Muscle of arm (tissue), 12 donors: ENCODE measurements around the gene LIMS2. TPM values are rescaled to one million over a fixed set of nuclear protein-coding genes. Genes with fewer than 3 reads are reported as not detected.

Experiments used
- DNase-seq: peaks from one replicate; pipeline ENCODE4 v3.0.0-alpha.2; 2013
- polyA plus RNA-seq, 12 donors: library from polyadenylated mRNA; unstranded; fragments of 120-200 nt; gene quantifications; one replicate each; pipeline ENCODE4 v1.2.1, GENCODE V29; 2013; ENCODE audit not compliant: insufficient read length in 12 of 12

The LIMS2 gene
- polyA plus RNA-seq, 12 donors: 21.5 to 57.1 (median 33.8) TPM; not detected in 1

DNA sequence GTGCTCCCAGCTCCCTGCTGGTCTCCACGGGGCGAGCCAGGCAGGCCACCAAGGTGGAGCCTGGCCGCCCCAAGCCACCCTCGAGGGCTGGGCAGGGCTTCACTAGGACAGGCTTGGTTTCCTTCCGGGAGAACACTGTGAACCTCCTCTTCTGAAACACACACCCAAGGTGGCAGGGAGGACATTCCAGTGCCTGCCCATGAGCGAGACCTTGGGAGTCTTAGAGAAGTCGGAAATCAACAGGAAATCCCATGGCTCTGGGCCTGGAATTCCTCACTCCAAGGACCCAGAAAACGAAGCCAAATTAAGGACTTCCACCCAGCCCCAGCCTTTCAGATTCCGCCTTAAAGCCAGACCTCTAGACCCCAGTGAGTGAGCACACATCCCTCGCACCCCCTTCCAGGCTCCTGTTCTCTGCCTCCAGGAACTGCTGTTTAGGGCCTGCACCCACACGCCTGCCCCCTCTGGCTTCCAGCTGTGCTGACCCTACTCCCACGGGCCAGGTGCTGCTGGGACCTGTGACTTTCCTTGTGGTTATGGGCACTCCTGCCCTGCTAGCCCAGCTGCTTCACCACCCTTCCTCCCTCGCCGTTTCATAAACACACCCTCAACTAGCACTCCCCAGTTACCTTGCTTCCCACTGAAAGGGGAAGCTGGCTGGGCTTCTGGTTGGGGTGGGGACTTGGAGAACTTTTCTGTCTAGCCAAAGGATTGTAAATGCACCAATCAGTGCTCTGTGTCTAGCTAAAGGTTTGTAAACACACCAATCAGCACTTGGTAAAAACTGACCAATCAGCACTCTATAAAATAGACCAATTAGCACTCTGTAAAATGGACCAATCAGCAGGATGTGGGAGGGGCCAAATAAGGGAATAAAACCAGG, 15.7 kb downstream of the LIMS2 start:
- no peak for DNase-seq

GRCh38 chr2:127658641-127659407, 16.5 kb downstream of the LIMS2 start:
- no peak for DNase-seq

GRCh38 chr2:127658146-127658545, 17.2 kb downstream of the LIMS2 start:
- DNase-seq: no peak

DNA sequence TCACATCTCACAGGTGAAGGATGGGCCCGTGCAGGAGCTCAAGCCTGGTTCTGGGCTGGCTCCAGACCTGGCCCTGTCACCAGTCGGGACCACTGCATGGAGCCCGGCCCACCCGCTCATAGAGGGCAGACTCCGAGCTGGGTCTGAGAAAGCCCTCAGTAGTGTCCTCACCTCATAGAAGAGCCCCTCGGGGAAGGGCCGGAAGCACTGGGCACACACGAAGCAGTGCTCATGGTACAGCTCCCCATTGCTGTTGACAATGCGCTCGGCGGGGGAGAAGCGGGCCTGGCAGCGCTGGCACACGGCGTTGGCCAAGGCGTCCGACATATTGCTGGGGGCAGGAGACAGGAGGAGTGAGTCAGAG, 18.1 kb downstream of the LIMS2 start:
- no peak for DNase-seq

GRCh38 chr2:127656569-127657231, 18.6 kb downstream of the LIMS2 start:
- no peak for DNase-seq

GRCh38 chr2:127655209-127656073, 19.9 kb downstream of the LIMS2 start:
- no peak for DNase-seq

GRCh38 chr2:127654838-127655175, 20.5 kb downstream of the LIMS2 start:
- no peak for DNase-seq

- DNase-seq: no peak
Measured at GRCh38 chr2:127654084-127654837, 21.1 kb downstream of the LIMS2 start.

DNA sequence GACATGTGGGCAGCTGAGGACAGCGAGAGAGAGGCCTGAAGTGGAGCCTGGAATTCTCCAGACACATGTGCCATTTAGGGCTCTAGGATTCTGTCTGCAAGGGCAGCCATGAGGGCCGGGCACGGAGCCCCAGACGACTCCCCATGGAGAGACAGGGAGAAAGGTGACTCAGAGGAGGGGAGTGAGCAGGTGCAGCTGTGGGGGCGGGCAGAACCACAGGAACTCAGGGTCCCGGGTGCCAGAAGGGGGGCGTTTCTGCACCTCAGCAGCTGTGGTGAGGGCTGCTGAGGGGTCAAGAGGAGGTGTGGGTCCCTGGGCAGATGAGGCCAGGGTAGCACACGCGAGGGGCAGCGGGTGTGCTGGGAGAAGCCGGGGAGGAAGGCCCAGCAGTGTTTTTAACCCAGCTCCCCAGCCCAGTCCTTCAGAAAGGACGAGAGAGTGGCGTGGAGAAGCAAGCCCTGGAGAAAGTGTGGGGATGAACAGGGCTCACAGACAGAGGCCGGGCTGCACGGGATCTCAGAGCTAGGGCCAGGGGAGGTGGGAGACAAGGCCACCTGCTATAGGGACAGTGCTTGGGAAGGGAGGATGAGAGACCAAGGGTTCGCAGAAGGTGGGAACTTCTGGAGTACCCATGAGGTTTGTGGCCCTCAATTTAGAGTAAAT, 21.8 kb downstream of the LIMS2 start:
- DNase-seq: no peak

- DNase-seq: no peak
Measured at GRCh38 chr2:127652786-127653357, 22.5 kb downstream of the LIMS2 start.

- DNase-seq: peak; percentile 60
Measured at GRCh38 chr2:127651971-127652550, 23.3 kb downstream of the LIMS2 start.

DNA sequence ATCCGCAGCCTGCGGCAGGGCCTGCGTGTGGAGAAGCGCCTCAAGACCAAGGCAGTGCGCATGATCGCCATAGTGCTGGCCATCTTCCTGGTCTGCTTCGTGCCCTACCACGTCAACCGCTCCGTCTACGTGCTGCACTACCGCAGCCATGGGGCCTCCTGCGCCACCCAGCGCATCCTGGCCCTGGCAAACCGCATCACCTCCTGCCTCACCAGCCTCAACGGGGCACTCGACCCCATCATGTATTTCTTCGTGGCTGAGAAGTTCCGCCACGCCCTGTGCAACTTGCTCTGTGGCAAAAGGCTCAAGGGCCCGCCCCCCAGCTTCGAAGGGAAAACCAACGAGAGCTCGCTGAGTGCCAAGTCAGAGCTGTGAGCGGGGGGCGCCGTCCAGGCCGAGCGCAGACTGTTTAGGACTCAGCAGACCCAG, 23.9 kb downstream of the LIMS2 start:
- no peak for DNase-seq

GRCh38 chr2:127650785-127651380, 24.4 kb downstream of the LIMS2 start:
- no peak for DNase-seq

- DNase-seq: no peak
Measured at GRCh38 chr2:127650041-127650784, 25.1 kb downstream of the LIMS2 start.

DNA sequence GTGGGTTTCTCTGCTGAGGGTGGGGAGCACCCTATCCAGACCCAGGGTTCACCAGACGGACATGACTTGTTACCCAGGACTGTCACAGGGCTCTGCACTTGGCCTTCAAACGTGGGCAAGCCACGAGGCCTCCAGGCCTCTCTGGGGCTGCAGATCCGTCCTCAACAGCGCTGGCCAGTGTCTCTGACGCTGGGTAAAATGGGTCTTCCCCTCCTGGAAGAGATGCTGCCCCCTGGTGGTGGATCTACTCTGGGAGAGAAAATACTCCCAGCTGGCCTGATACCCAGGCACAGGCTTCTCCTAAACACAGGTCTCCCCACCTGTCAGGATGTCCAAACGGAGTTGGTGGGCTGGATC, 25.7 kb downstream of the LIMS2 start:
- DNase-seq: peak; percentile 67

DNA sequence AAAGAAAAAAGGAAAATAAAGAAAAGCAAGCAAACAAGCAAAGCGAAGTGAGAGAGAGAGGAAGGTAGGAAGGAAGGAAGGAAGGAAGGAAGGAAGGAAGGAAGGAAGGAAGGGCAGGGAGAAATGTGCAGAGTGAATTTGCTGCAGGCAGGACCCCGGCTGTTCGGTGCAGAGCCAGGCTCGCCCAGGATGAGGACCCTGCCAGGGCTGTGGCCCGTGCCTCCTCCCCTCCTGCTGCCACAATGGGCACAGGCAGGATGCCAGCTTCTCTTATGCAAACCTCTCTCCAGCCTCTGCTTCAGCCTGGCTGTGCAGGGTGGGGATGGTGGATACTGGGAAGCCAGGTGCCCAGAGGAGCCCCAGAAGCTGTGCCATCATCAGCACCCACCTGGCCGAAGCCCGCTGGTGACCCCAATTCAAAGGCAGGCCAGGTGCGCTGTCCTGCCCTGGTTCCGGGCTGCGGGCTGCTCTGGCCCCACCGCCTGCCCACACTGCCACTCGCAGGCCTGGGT, 26.2 kb downstream of the LIMS2 start:
- DNase-seq: no peak

DNA sequence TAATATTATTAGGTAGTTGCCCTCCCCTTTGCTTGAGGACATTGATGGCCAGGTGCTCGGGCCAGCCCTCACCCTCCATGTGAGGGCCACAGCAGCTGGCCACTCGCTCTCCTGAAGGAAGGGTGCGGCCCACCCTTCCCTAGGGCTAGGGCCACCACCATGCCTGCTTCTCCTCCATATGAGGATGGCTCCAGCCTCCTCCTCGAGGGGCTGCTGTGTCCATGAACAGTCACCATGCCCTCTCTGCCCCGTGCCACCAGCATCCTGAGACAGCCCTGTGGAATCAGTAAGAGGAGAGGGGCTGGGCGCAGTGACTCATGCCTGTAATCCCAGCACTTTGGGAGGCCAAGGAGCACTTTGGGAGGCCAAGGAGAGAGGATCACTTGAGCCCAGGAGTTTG, 27.0 kb downstream of the LIMS2 start:
- DNase-seq: no peak
